Endothelial cell of coronary artery (primary cell): ENCODE results near the gene ARID3A. TPM values are rescaled to one million over a fixed set of nuclear protein-coding genes. Genes with fewer than 3 reads are reported as not detected.

Experiments used
- total RNA-seq: library from RNA; depleted of rRNA; stranded (reverse); fragments of >200 nt; gene quantifications from 2 replicates; pipeline ENCODE4 v1.2.3, GENCODE V29; 2014

The ARID3A gene, protein sequence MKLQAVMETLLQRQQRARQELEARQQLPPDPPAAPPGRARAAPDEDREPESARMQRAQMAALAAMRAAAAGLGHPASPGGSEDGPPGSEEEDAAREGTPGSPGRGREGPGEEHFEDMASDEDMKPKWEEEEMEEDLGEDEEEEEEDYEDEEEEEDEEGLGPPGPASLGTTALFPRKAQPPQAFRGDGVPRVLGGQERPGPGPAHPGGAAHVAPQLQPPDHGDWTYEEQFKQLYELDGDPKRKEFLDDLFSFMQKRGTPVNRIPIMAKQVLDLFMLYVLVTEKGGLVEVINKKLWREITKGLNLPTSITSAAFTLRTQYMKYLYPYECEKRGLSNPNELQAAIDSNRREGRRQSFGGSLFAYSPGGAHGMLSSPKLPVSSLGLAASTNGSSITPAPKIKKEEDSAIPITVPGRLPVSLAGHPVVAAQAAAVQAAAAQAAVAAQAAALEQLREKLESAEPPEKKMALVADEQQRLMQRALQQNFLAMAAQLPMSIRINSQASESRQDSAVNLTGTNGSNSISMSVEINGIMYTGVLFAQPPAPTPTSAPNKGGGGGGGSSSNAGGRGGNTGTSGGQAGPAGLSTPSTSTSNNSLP
- total RNA-seq: 4.9 and 8.7 TPM in 2 replicates

DNA sequence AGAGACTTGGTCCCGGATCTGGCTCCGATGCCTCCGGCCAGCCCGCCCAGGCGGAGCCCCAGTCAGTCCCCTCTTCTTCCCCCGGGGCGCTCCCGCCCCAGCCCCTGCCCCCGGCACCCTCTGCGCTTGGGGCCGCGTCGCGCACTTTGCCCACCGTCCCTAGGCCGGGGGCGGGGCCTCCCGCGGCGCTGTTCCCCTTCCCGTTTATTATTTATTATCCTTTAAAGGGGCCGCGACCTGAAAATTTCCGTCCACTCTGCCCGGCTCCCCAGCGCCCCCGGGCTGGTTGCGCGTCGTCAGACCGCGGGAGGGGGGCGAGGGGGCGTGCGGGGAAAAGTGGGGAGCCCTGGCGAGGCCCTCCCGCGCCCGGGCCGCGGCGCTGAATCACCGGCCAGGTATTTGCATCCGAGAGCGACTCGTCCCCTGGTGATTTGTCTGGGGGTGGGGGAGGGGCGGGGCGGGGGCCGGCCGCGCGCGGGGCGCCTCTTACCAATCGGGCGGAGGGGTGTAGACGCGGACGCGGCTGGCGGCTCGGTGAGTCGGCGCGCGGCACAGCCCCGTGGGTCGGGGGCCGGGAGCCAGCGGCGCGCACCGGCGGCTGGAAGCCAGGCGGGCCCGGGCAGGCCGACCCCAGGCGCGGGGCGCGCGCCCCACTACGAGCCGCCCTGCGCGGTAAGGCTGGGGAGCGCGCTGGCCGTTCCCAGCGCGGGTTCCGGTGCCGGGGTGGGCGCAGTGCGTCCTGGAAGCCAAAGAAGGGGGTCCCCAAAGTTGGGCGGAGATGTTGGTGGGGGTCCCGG lies at the start of gene ARID3A:
Gene ARID3A (plus strand): TSS at position 510 of the 797 bp plus-strand sequence. CDS start 3,494 bp downstream, outside the sequence.

DNA sequence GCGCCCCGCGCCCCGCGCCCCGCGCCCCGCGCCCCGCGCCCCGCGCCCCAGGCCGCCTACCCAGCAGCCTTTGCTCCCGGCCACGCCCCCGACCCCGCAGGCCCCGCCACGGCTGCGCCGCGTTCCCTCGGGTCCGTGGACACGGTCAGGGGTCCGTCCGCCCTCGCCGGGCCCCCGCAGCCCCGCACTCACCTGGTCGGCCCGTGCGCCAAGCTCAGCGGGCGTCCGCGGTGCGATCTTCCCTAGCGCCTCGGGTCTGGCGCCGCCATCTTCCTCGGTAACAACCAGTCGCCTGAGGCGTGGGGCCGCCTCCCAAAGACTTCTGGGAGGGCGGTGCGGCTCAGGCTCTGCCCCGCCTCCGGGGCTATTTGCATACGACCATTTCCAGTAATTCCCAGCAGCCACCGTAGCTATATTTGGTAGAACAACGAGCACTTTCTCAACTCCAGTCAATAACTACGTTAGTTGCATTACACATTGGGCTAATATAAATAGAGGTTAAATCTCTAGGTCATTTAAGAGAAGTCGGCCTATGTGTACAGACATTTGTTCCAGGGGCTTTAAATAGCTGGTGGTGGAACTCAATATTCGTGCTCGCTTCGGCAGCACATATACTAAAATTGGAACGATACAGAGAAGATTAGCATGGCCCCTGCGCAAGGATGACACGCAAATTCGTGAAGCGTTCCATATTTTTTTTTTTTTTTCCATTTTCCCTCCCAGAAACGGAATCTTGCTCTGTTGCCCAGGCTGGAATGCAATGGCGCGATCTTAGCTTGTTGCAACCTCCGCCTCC lies 32.7 kb upstream of the ARID3A start, which contains the start of the genes MED16 and RNU6-9:
Gene MED16 (minus strand): TSS at position 294 of the 796 bp plus-strand sequence. CDS start 2,056 bp downstream, outside the sequence.
Gene RNU6-9 (plus strand): TSS at position 591 of the 796 bp plus-strand sequence.

DNA sequence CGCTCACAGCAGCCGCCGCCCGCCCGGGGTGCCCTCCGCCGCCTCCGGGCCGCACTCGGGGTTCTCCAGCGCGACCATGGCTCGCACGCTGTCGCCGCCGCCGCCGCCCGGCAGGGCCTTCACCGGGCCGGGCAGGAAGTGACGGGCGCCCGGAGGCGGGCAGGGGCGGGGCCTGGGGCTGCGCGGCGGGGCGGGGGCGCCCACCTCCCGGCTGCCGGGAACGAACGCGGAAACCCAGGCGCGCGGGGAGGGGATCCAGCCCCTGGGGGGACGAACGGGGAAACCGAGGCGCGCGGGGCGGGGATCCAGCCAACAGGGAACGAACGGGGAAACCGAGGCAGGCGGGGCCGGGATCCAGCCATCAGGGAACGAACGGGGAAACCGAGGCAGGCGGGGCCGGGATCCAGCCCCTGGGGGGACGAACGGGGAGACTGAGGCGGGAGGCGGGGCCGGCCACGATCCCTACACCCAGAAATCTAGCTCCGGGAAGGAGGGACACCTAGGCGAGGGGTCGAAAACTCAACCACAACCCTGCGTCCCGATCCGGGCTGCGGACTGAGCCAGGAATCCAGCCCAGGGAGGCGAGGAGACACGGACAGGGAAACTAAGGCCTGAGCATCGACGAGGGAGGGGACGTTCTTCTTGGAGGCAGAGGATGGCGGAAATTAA lies 12.6 kb upstream of the ARID3A start, which contains the start of gene R3HDM4:
Gene R3HDM4 (minus strand): TSS at position 140 of the 669 bp plus-strand sequence. CDS start 62 bp downstream, at position 78.

DNA sequence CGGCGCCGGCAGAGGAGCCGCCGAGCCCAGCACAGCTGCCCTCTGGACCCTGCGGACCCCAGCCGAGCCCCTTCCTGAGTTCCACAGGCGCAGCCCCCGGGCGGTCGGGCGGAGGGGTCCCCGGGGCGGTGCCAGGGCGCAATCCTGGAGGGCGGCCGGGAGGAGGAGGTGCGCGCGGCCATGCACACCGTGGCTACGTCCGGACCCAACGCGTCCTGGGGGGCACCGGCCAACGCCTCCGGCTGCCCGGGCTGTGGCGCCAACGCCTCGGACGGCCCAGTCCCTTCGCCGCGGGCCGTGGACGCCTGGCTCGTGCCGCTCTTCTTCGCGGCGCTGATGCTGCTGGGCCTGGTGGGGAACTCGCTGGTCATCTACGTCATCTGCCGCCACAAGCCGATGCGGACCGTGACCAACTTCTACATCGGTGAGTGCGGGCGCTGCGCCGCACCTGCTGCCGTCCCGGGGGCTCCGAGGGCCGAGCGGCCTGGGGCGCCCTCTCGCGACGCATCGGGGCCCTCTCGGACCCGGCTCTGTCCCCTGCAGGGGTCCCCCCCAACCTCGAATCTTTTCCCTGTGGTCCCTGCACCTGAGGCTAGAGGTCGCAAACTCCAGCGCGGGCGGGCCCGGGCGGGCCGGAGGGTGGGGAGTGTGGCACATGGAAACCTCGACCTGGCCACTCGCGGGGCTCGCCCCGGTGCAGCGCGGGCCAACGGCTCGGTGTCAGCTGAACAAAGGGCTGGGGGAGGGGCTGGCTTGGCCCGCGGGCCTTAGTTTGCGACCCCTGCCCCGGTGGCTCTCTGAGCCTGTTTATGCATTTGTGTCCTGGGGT lies 8.3 kb upstream of the ARID3A start, which contains the start of gene KISS1R:
Gene KISS1R (plus strand): TSS at position 11 of the 829 bp plus-strand sequence. CDS start 170 bp downstream, at position 181.

DNA sequence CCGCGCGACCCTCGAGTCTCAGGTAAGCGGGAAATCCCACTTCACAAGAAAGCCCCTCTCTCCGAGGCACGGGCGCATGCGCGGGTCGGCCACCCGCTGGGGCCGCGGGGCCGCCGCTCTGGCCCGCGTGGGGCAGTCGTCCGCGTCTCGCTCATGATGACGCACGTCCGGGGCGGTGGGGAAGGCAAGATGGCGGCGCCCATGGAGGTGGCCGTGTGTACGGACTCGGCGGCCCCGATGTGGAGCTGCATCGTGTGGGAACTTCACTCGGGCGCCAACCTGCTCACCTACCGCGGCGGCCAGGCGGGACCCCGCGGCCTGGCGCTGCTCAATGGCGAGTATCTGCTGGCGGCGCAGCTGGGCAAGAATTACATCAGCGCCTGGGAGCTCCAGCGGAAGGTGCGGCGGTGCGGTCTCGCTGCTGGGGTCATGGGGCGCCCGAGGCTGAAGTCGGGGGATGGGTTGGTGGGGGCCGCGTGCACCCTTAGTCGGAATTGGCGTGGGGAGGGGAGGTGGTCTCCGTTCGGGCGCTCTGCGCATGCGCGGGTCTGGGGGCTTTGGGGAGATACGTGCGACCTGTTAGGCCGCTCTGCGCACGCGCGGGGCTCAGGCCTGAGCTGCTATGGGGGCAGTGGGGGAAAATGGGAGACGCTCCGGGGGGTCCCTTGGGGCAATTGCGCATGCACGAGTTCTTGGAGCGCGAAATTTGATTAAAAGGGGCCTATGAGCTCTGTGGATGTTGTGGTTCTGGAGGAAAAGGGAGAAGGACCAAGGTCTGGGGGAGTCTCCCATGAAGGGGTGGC lies 58.5 kb downstream of the ARID3A start, which contains the start of gene WDR18:
Gene WDR18 (plus strand): TSS at position 181 of the 803 bp plus-strand sequence. CDS start 9 bp downstream, at position 190.

DNA sequence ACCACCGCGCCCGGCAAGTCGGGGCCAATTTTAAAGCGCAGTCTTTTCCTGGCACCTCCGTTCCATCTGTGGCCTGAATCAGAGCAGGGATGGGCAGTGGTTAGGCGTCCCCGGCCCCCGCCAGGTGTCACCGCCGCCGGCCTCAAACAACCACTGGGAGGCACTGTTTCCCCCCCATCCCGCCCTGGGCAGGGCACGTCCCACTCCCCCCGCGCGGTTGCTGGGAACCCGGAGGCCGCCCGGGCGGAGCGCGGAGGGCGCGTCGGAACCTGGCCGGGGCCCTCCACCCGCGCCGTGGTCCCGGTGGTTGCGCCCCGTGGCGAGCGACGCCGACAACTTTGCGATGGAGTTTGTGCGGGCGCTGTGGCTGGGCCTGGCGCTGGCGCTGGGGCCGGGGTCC lies 74.3 kb downstream of the ARID3A start, which contains the start of gene GRIN3B:
Gene GRIN3B (plus strand): TSS at position 325 of the 400 bp plus-strand sequence. CDS start 19 bp downstream, at position 344.

DNA sequence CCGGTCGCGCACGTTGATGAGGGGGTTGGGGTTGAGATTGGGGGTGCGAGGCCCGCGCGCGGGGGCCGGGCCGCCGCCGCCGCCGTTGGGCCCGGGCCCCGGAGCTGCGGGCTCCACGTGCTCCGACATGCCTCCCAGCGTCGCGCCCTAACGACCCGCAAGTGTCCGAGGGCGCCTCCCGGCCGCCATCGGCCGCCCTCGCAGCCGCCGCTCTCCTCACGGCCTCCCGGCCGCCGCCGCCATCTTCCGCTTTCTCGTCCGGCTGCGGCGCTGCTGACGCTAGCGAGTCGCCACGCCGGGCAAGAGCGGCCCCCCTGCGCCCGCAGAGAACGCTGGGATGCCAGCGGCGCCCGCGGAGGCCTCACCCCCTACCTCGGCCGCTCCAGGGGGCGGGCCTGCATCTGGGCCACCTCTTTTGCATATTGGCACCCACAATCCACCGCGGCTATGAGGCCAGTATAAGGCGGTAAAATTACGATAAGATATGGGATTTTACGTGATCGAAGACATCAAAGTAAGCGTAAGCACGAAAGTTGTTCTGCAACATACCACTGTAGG lies 95.1 kb downstream of the ARID3A start, which contains the start of gene TMEM259:
Gene TMEM259 (minus strand): TSS at position 256 of the 558 bp plus-strand sequence. CDS start 127 bp downstream, at position 129.

Other genes starting within 250 kb of the ARID3A start
- 19.2 and 77.1 TPM in 2 replicates for gene FSTL3, start 249.6 kb upstream of the ARID3A start, total RNA-seq
- gene PRSS57, start 230.6 kb upstream of the ARID3A start, total RNA-seq: not detected in 2 replicates
- gene PALM, start 217.1 kb upstream of the ARID3A start, total RNA-seq: 2.8 and 6.8 TPM in 2 replicates
- under 0.01 TPM in 1 of 2 replicates, not detected in the other for gene MISP, start 174.9 kb upstream of the ARID3A start, total RNA-seq
- 129 and 144 TPM in 2 replicates for gene PTBP1, start 128.6 kb upstream of the ARID3A start, total RNA-seq
- gene PLPPR3, start 104.1 kb upstream of the ARID3A start, total RNA-seq: 0.19 and 0.36 TPM in 2 replicates
- not detected in 2 replicates for gene AZU1, start 98.2 kb upstream of the ARID3A start, total RNA-seq
- not detected in 2 replicates for gene PRTN3, start 85.0 kb upstream of the ARID3A start, total RNA-seq
- gene ELANE, start 73.7 kb upstream of the ARID3A start, total RNA-seq: not detected in 2 replicates
- gene CFD, start 66.4 kb upstream of the ARID3A start, total RNA-seq: 0.28 and 1.4 TPM in 2 replicates
- gene MED16, start 32.8 kb upstream of the ARID3A start, total RNA-seq: 25.1 and 27.3 TPM in 2 replicates
- gene RNU6-9, start 32.6 kb upstream of the ARID3A start, total RNA-seq: not detected in 2 replicates
- 18.2 and 23.4 TPM in 2 replicates for gene R3HDM4, start 12.8 kb upstream of the ARID3A start, total RNA-seq
- gene KISS1R, start 8.7 kb upstream of the ARID3A start, total RNA-seq: not detected in 2 replicates
- 141 and 143 TPM in 2 replicates for gene WDR18, start 58.3 kb downstream of the ARID3A start, total RNA-seq
- gene GRIN3B, start 74.4 kb downstream of the ARID3A start, total RNA-seq: 0.19 and 0.27 TPM in 2 replicates
- 48.3 and 59.8 TPM in 2 replicates for gene TMEM259, start 95.1 kb downstream of the ARID3A start, total RNA-seq
- not detected in 2 replicates for gene RNU6-2, start 95.5 kb downstream of the ARID3A start, total RNA-seq
- 187 and 190 TPM in 2 replicates for gene CNN2, start 100.6 kb downstream of the ARID3A start, total RNA-seq
- 4.0 and 4.8 TPM in 2 replicates for gene ABCA7, start 114.1 kb downstream of the ARID3A start, total RNA-seq
- 5.6 and 9.5 TPM in 2 replicates for gene ARHGAP45, start 141.1 kb downstream of the ARID3A start, total RNA-seq
- 101 and 122 TPM in 2 replicates for gene POLR2E, start 169.3 kb downstream of the ARID3A start, total RNA-seq
- gene GPX4, start 178.0 kb downstream of the ARID3A start, total RNA-seq: 363 and 429 TPM in 2 replicates
- gene SBNO2, start 248.2 kb downstream of the ARID3A start, total RNA-seq: 30.9 and 64.3 TPM in 2 replicates